ELF-1 (cell line): ENCODE data around the gene MKKS.

Experiments used
- DNase-seq: peaks from one replicate; pipeline ENCODE4 v3.0.0-alpha.2; 2016; ENCODE audit warnings: low read depth, low spot score

The MKKS gene

GRCh38 chr20:10369723-10370090, 64.3 kb downstream of the MKKS start:
- no peak for DNase-seq

GRCh38 chr20:10368702-10369041, 65.3 kb downstream of the MKKS start:
- no peak for DNase-seq

- DNase-seq, result no peak
Measured at GRCh38 chr20:10367943-10368701, 65.9 kb downstream of the MKKS start.

- no peak for DNase-seq
Measured at GRCh38 chr20:10367693-10367942, 66.4 kb downstream of the MKKS start.

GRCh38 chr20:10366898-10367692, 66.9 kb downstream of the MKKS start:
- no peak for DNase-seq

GRCh38 chr20:10362674-10363073, 71.3 kb downstream of the MKKS start:
- DNase-seq, result no peak

- no peak for DNase-seq
Measured at GRCh38 chr20:10360878-10361277, 73.1 kb downstream of the MKKS start.

GRCh38 chr20:10359621-10360040, 74.4 kb downstream of the MKKS start:
- DNase-seq, result no peak

- DNase-seq, result no peak
Measured at GRCh38 chr20:10357974-10358373, 76.0 kb downstream of the MKKS start.

GRCh38 chr20:10357061-10357708, 76.8 kb downstream of the MKKS start:
- DNase-seq, result no peak

GRCh38 chr20:10356628-10357027, 77.4 kb downstream of the MKKS start:
- DNase-seq, result no peak

GRCh38 chr20:10352934-10353824, 80.8 kb downstream of the MKKS start:
- DNase-seq, result no peak
